ENCODE measurements around the gene HNRNPL. TPM values are rescaled to one million over a fixed set of nuclear protein-coding genes. Genes with fewer than 3 reads are reported as not detected.

The HNRNPL gene
- total RNA-seq, 1 experiment from 2014 or later = 749 TPM

DNA sequence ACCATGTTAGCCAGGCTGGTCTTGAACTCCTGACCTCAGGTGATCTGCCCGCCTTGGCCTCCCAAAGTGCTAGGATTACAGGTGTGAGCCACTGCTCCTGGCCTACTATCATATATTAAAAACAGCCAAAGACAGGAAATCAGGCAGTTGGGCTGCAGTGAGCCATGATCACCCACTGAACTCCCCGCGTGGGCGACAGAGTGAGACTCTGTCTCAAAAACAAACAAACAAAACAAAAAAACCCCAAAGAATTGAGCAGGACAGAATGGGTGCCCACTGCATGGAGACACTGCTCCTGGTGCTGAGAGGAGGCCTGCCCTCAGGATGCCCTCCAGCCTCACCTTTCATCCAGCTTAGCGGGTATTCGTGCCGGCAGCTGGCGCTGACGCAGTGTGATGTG is 33.5 kb upstream of the HNRNPL start:
- Histone ChIP-seq H3K27ac (ENCODE audit: low read length) (no peak overlapping the region), H3K4me1 (ENCODE audit: control insufficient read depth, insufficient read depth, low read length) (peaks cover 1% of the 10 kb centered on the region; the same call in 1 of the 2 replicates), H3K4me3 (ENCODE audit: low read depth in 2 of 2, low read length in 2 of 2) (no peak overlapping the region), H3K9me3 (ENCODE audit: control insufficient read depth, insufficient read depth, low read depth, low read length) (no peaks in the 10 kb centered on the region), H3K27me3 (ENCODE audit: control insufficient read depth, insufficient read depth, low read length) (no peaks in the 10 kb centered on the region), H3K36me3 (ENCODE audit: control insufficient read depth, insufficient read depth, low read length) (no peaks in the 10 kb centered on the region)
- BruUV-seq (replicated peaks) = no TSS peak
- intact Hi-C loops (cut with micrococcal nuclease; ENCODE audit: unreplicated experiment) (no loop called here), in situ Hi-C loops (cut with HindIII; ENCODE audit: low pct_unique_long_range_greater_than_20kb, low sequenced_read_pairs) (no loop called here)
- DNase-seq (ENCODE audit: low read depth, low spot score) (no peak), ATAC-seq (no peak)
- ChIA-PET POLR2A (interaction anchor here (0.7 to 1.1 kb wide), 3 partner anchors 17 to 304 kb away, joined by 3 to 14 read pairs (median 10); no protein-coding TSS in a partner anchor), CTCF (interaction anchor here (0.7 kb wide), 1 partner anchor 172 kb away, joined by 4 read pairs; no protein-coding TSS in a partner anchor)
- TF ChIP-seq POLR2AphosphoS5 (IDR thresholded peaks at IDR 0.05; ENCODE audit: low read depth, low read length) (no peak), SIN3A (IDR thresholded peaks at IDR 0.05; ENCODE audit: borderline replicate concordance, insufficient read depth, low read depth, low read length) (no peak)
- TF ChIP-seq, protein P1, sequence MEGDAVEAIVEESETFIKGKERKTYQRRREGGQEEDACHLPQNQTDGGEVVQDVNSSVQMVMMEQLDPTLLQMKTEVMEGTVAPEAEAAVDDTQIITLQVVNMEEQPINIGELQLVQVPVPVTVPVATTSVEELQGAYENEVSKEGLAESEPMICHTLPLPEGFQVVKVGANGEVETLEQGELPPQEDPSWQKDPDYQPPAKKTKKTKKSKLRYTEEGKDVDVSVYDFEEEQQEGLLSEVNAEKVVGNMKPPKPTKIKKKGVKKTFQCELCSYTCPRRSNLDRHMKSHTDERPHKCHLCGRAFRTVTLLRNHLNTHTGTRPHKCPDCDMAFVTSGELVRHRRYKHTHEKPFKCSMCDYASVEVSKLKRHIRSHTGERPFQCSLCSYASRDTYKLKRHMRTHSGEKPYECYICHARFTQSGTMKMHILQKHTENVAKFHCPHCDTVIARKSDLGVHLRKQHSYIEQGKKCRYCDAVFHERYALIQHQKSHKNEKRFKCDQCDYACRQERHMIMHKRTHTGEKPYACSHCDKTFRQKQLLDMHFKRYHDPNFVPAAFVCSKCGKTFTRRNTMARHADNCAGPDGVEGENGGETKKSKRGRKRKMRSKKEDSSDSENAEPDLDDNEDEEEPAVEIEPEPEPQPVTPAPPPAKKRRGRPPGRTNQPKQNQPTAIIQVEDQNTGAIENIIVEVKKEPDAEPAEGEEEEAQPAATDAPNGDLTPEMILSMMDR (IDR thresholded peaks at IDR 0.05) = no peak

DNA sequence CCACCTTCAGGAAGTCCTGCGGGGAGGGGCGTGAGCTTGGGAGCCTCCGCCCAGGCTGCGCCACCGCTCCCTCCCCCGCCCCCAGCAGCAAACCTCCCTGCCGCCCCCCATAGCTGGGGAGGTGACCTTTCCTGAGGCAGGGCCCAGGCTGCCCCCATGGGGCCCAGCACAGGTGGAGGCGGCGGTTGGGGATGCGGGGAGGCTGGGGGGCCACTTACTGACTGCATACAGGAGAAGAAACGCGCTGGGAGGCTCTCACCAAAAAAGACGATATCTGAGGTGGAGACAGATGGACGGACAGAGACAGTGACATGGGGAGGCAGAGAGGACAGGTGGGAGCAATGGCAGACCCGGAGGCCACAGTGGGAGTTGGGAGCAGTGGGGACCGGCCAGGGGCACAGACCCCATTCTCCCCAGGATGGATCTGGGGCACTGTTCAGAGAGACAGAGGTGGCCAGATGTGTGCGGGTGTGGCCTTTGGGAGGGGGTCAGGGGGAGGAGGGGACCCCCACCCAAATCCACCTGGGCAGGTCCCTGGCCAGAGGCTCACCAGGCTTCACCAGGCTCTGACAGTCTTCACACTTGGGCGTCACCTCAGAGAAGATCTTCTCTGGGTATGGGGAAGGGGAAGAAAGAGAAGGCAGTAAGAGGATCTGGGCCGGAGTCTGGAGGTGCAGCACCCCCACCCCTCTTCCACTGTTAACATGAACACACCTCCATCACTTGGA is 31.3 kb upstream of the HNRNPL start:
- intact Hi-C loops (cut with micrococcal nuclease; ENCODE audit: unreplicated experiment) (no loop called here), in situ Hi-C loops (cut with HindIII; ENCODE audit: low pct_unique_long_range_greater_than_20kb, low sequenced_read_pairs) (no loop called here)
- no peak overlapping the region for H3K27ac ChIP-seq (ENCODE audit: low read length)
- H3K27me3 ChIP-seq (ENCODE audit: control insufficient read depth, insufficient read depth, low read length) = no peaks in the 10 kb centered on the region
- BruUV-seq (replicated peaks) = no TSS peak
- peaks cover 7% of the 10 kb centered on the region; the same call in 1 of the 2 replicates for H3K4me1 ChIP-seq (ENCODE audit: control insufficient read depth, insufficient read depth, low read length)
- no peaks in the 10 kb centered on the region for H3K9me3 ChIP-seq (ENCODE audit: control insufficient read depth, insufficient read depth, low read depth, low read length)
- ChIA-PET POLR2A (interaction anchor here (0.6 kb wide), 1 partner anchor 24 kb away, joined by 9 read pairs; no protein-coding TSS in a partner anchor), CTCF (interaction anchor here (0.6 to 1.1 kb wide), 2 partner anchors 10 to 13 kb away, joined by 3 to 5 read pairs; no protein-coding TSS in a partner anchor)
- no peaks in the 10 kb centered on the region for H3K36me3 ChIP-seq (ENCODE audit: control insufficient read depth, insufficient read depth, low read length)
- 0 out of 2 replicates have a peak, but pooled peaks have one; percentile 26 for TF ChIP-seq SIN3A (IDR thresholded peaks at IDR 0.05; ENCODE audit: borderline replicate concordance, insufficient read depth, low read depth, low read length)
- TF ChIP-seq POLR2AphosphoS5 (IDR thresholded peaks at IDR 0.05; ENCODE audit: low read depth, low read length) = no peak
- no peak for TF ChIP-seq TCF7L2 (IDR thresholded peaks at IDR 0.05; ENCODE audit: low read depth, low read length)
- TF ChIP-seq, protein P1 (IDR thresholded peaks at IDR 0.05) = no peak
- ATAC-seq (no peak), DNase-seq (ENCODE audit: low read depth, low spot score) (no peak)
- H3K4me3 ChIP-seq (ENCODE audit: low read depth in 2 of 2, low read length in 2 of 2) = no peak overlapping the region

- no peaks in the 10 kb centered on the region for H3K9me3 ChIP-seq (ENCODE audit: control insufficient read depth, insufficient read depth, low read depth, low read length)
- in situ Hi-C loops (cut with HindIII; ENCODE audit: low pct_unique_long_range_greater_than_20kb, low sequenced_read_pairs) = no loop called here
- ATAC-seq (no peak), DNase-seq (ENCODE audit: low read depth, low spot score) (no peak)
- H3K4me1 ChIP-seq (ENCODE audit: control insufficient read depth, insufficient read depth, low read length) = peaks cover 7% of the 10 kb centered on the region; the same call in 1 of the 2 replicates
- H3K27me3 ChIP-seq (ENCODE audit: control insufficient read depth, insufficient read depth, low read length) = no peaks in the 10 kb centered on the region
- no TSS peak for BruUV-seq (replicated peaks)
- no peak overlapping the region for H3K27ac ChIP-seq (ENCODE audit: low read length)
- CTCF ChIA-PET = interaction anchor here (0.5 to 4.9 kb wide), 3 partner anchors 7 to 17 kb away, joined by 5 to 27 read pairs (median 5); no protein-coding TSS in a partner anchor
- TF ChIP-seq REST (IDR thresholded peaks at IDR 0.05; ENCODE audit: insufficient read depth in 1 of 2, low read depth in 2 of 2, low read length in 1 of 2) (no peak), SIN3A (IDR thresholded peaks at IDR 0.05; ENCODE audit: borderline replicate concordance, insufficient read depth, low read depth, low read length) (no peak), POLR2AphosphoS5 (IDR thresholded peaks at IDR 0.05; ENCODE audit: low read depth, low read length) (no peak)
- intact Hi-C loops (cut with micrococcal nuclease; ENCODE audit: unreplicated experiment) = no loop called here
- no peaks in the 10 kb centered on the region for H3K36me3 ChIP-seq (ENCODE audit: control insufficient read depth, insufficient read depth, low read length)
- no peak overlapping the region for H3K4me3 ChIP-seq (ENCODE audit: low read depth in 2 of 2, low read length in 2 of 2)
- POLR2A ChIA-PET = interaction anchor here (0.6 kb wide), 1 partner anchor 23 kb away, joined by 9 read pairs; no protein-coding TSS in a partner anchor
Observed at GRCh38 chr19:38880076-38880881, 30.5 kb upstream of the HNRNPL start.

All from Panc1 (cell line).